ENCODE results near the gene SIK3.
"Not testable (repeated sequence)": the region's sequence is repeated elsewhere in the genome, so short reads cannot be mapped to it uniquely, and the experiment has no call there.

SIK3 gene

GRCh38 chr11:117098269-117099232 lies at the start of gene SIK3:
Gene SIK3, minus strand, starts transcription at chr11:117098428. Its CDS starts 13 bp downstream, at chr11:117098415.
- DNase-seq (ENCODE audit: low read depth in 2 of 2) = peak; percentile 79 to 96

GRCh38 chr11:117146521-117146920 lies 48.3 kb upstream of the SIK3 start:
- no peak for DNase-seq (ENCODE audit: low read depth in 2 of 2)

GRCh38 chr11:117145393-117145761 lies 47.1 kb upstream of the SIK3 start:
- no peak for DNase-seq (ENCODE audit: low read depth in 2 of 2)

GRCh38 chr11:117144477-117145392 lies 46.5 kb upstream of the SIK3 start:
- DNase-seq (ENCODE audit: low read depth in 2 of 2) = peak in 1 of 2 donors; percentile 26

- peak; percentile 89 to 93 for DNase-seq (ENCODE audit: low read depth in 2 of 2)
Observed at GRCh38 chr11:117143871-117144476, 45.7 kb upstream of the SIK3 start, which contains the start of gene PAFAH1B2. Gene PAFAH1B2, plus strand, starts transcription at chr11:117144287. Its CDS starts 8,161 bp downstream, at chr11:117152448.

- DNase-seq (ENCODE audit: low read depth in 2 of 2) = peak; percentile 6 to 12
Observed at GRCh38 chr11:117143390-117143789, 45.2 kb upstream of the SIK3 start.

GRCh38 chr11:117137223-117138086 lies 39.2 kb upstream of the SIK3 start:
- DNase-seq (ENCODE audit: low read depth in 2 of 2) = not testable (repeated sequence)

GRCh38 chr11:117134979-117135378 lies 36.8 kb upstream of the SIK3 start:
- not testable (repeated sequence) for DNase-seq (ENCODE audit: low read depth in 2 of 2)

- no peak for DNase-seq (ENCODE audit: low read depth in 2 of 2)
Observed at GRCh38 chr11:117134431-117134830, 36.2 kb upstream of the SIK3 start.

GRCh38 chr11:117130879-117131278 lies 32.7 kb upstream of the SIK3 start:
- DNase-seq (ENCODE audit: low read depth in 2 of 2) = no peak

GRCh38 chr11:117130396-117130795 lies 32.2 kb upstream of the SIK3 start:
- DNase-seq (ENCODE audit: low read depth in 2 of 2) = not testable (repeated sequence)

- no peak for DNase-seq (ENCODE audit: low read depth in 2 of 2)
Observed at GRCh38 chr11:117128289-117128688, 30.1 kb upstream of the SIK3 start.

- DNase-seq (ENCODE audit: low read depth in 2 of 2) = no peak
Observed at GRCh38 chr11:117127171-117127901, 29.1 kb upstream of the SIK3 start.

GRCh38 chr11:117126223-117126965 lies 28.2 kb upstream of the SIK3 start:
- no peak for DNase-seq (ENCODE audit: low read depth in 2 of 2)

- DNase-seq (ENCODE audit: low read depth in 2 of 2) = no peak
Observed at GRCh38 chr11:117122556-117122955, 24.3 kb upstream of the SIK3 start.

- DNase-seq (ENCODE audit: low read depth in 2 of 2) = no peak
Observed at GRCh38 chr11:117121176-117121575, 22.9 kb upstream of the SIK3 start.

- no peak for DNase-seq (ENCODE audit: low read depth in 2 of 2)
Observed at GRCh38 chr11:117117681-117118080, 19.5 kb upstream of the SIK3 start.

- DNase-seq (ENCODE audit: low read depth in 2 of 2) = not testable (repeated sequence)
Observed at GRCh38 chr11:117112939-117113338, 14.7 kb upstream of the SIK3 start.

- DNase-seq (ENCODE audit: low read depth in 2 of 2) = not testable (repeated sequence)
Observed at GRCh38 chr11:117112497-117112896, 14.3 kb upstream of the SIK3 start.
